ENCODE measurements around the gene AUNIP.

The AUNIP gene

GRCh38 chr1:25819491-25820246 is 39.6 kb downstream of the AUNIP start, which contains the start of gene MTFR1L (continued):
- TF ChIP-seq ZBTB10 (tag by site-specific recombination; IDR thresholded peaks at IDR 0.05): peak; percentile 83; the same call in 1 of the 2 replicates
- TF ChIP-seq ZNF837 (tag by site-specific recombination; IDR thresholded peaks at IDR 0.05): peak; percentile 62; the same call in 1 of the 2 replicates
- no peak for TF ChIP-seq ZNF292 (tag by site-specific recombination; IDR thresholded peaks at IDR 0.05; ENCODE audit: borderline replicate concordance, low read depth)
- TF ChIP-seq ZNF558 (tag by site-specific recombination; IDR thresholded peaks at IDR 0.05): no peak
- no peak for TF ChIP-seq ZNF473 (tag by site-specific recombination; IDR thresholded peaks at IDR 0.05)
- 0 out of 2 replicates have a peak, but pooled peaks have one; percentile 26 for TF ChIP-seq ZNF629 (tag by site-specific recombination; IDR thresholded peaks at IDR 0.05)
- no peak for TF ChIP-seq ZNF76 (tag by site-specific recombination; IDR thresholded peaks at IDR 0.05; ENCODE audit: borderline replicate concordance, low read depth)
- peak; percentile 96 for TF ChIP-seq SP3 (tag by site-specific recombination; IDR thresholded peaks at IDR 0.05)
- TF ChIP-seq PRDM1 (tag by site-specific recombination; IDR thresholded peaks at IDR 0.05): 0 out of 2 replicates have a peak, but pooled peaks have one; percentile 18
- TF ChIP-seq ZEB2 (tag by site-specific recombination; IDR thresholded peaks at IDR 0.05): peak; percentile 78
- TF ChIP-seq ZNF521 (tag by site-specific recombination; IDR thresholded peaks at IDR 0.05): no peak

DNA sequence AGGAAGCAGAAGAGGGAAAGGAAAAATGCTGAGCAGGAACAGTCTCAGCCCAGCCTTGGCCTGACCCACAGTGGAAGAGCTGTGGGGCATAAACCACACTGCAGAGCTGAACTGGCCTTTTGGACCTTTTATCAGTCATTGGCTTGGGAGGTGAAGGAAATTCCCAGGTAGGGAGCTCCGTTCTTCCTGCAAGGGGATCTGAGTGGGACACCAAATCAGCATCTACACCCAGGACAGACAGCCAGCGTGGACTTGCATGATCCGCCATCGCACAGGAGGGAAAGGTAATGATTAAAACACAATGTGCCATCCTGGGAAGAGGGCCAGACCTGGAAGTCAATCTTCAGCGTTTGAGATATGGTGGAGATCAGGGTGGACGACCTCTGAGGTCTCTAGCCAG is 40.7 kb downstream of the AUNIP start:
- peaks cover 6% of the 10 kb centered on the region; the same call in 1 of the 2 replicates for H3K4me1 ChIP-seq (ENCODE audit: control insufficient read depth, insufficient read depth, low read length)
- ChIA-PET CTCF (interaction anchor here (0.6 to 1.5 kb wide), 5 partner anchors 12 to 1800 kb away, joined by 3 to 4 read pairs (median 3); no protein-coding TSS in a partner anchor), POLR2A (interaction anchor here (1.1 to 1.4 kb wide), 4 partner anchors 16 to 388 kb away, joined by 3 to 5 read pairs (median 3); partner anchors contain the start of genes MACO1 and PAQR7)
- H3K9me3 ChIP-seq (ENCODE audit: control insufficient read depth, insufficient read depth, low read depth, low read length): no peaks in the 10 kb centered on the region
- no peak overlapping the region for H3K4me3 ChIP-seq (ENCODE audit: low read depth, low read length)
- TF ChIP-seq ZFHX2 (tag by site-specific recombination; conservative IDR thresholded peaks at IDR 0.05): no peak
- peaks cover 0 to 46% of the 10 kb centered on the region in 2 experiments; a peak in 1 of 3 replicates for H3K36me3 ChIP-seq (ENCODE audit: control insufficient read depth in 2 of 2, insufficient read depth in 1 of 2, low read length in 2 of 2)
- peak overlapping the region; percentile 7; the same call in 1 of the 2 replicates for H3K27ac ChIP-seq (ENCODE audit: extremely low read depth, low read depth, low read length)

- ChIA-PET CTCF (interaction anchor here (0.5 to 1.0 kb wide), 4 partner anchors 25 to 1799 kb away, joined by 3 read pairs; no protein-coding TSS in a partner anchor), POLR2A (interaction anchor here (1.1 to 1.3 kb wide), 4 partner anchors 15 to 387 kb away, joined by 3 read pairs; partner anchors contain the start of genes MACO1 and PAQR7)
- 0 out of 2 replicates have a peak overlapping the region, but pooled peaks have one; percentile 7 for H3K27ac ChIP-seq (ENCODE audit: extremely low read depth, low read depth, low read length)
- no peak overlapping the region for H3K4me3 ChIP-seq (ENCODE audit: low read depth, low read length)
- peaks cover 0 to 46% of the 10 kb centered on the region in 2 experiments; a peak in 1 of 3 replicates for H3K36me3 ChIP-seq (ENCODE audit: control insufficient read depth in 2 of 2, insufficient read depth in 1 of 2, low read length in 2 of 2)
- H3K9me3 ChIP-seq (ENCODE audit: control insufficient read depth, insufficient read depth, low read depth, low read length): no peaks in the 10 kb centered on the region
- peaks cover 6% of the 10 kb centered on the region; the same call in 1 of the 2 replicates for H3K4me1 ChIP-seq (ENCODE audit: control insufficient read depth, insufficient read depth, low read length)
- peak; percentile 55 for TF ChIP-seq GLIS1 (tag by site-specific recombination; IDR thresholded peaks at IDR 0.05)
- TF ChIP-seq ZNF214 (tag by site-specific recombination; IDR thresholded peaks at IDR 0.05; ENCODE audit: borderline replicate concordance): no peak
- no peak for TF ChIP-seq ZBTB10 (tag by site-specific recombination; IDR thresholded peaks at IDR 0.05)
- no peak for TF ChIP-seq ZNF132 (tag by site-specific recombination; IDR thresholded peaks at IDR 0.05; ENCODE audit: borderline replicate concordance)
- peak; percentile 50; the same call in 1 of the 2 replicates for TF ChIP-seq CTCF (tag by site-specific recombination; IDR thresholded peaks at IDR 0.05)
- TF ChIP-seq ZNF792 (tag by site-specific recombination; IDR thresholded peaks at IDR 0.05): no peak
- no peak for TF ChIP-seq ZNF280D (tag by site-specific recombination; IDR thresholded peaks at IDR 0.05)
- no peak for TF ChIP-seq ZNF23 (tag by site-specific recombination; IDR thresholded peaks at IDR 0.05; ENCODE audit: borderline replicate concordance)
- no peak for TF ChIP-seq ZNF501 (tag by site-specific recombination; IDR thresholded peaks at IDR 0.05)
Observed at GRCh38 chr1:25817840-25818501, 41.3 kb downstream of the AUNIP start.
